Keratinocyte (primary cell): Measurements from ENCODE around the gene DOCK1.

ENCODE experiments used
- CTCF ChIP-seq, 3 experiments: IDR thresholded peaks in 1 of 3; conservative IDR thresholded peaks in 1 of 3; optimal IDR thresholded peaks in 1 of 3; 2 replicates in 2 of 3; 3 replicates in 1 of 3; pipeline versions ENCODE3 to v1.5.1; 2011; ENCODE audit warnings: low read length in 3 of 3, mild to moderate bottlenecking in 3 of 3, moderate library complexity in 2 of 3, control low read depth in 1 of 3, inconsistent platforms in 1 of 3; ENCODE audit not compliant: insufficient read depth in 2 of 3; ENCODE audit errors: extremely low read depth in 1 of 3
- EZH2 ChIP-seq: IDR thresholded peaks from one replicate; pipeline ENCODE4 v1.6.1; 2012; ENCODE audit warnings: inconsistent platforms, mild to moderate bottlenecking, low read length, moderate library complexity

GRCh38 chr10:126975221-126975620 lies 70.0 kb downstream of the DOCK1 start:
- TF ChIP-seq EZH2 (no peak), CTCF (optimal IDR thresholded peaks at IDR 0.05 in 1 of 3, IDR thresholded peaks at IDR 0.05 in 1 of 3, conservative IDR thresholded peaks at IDR 0.05 in 1 of 3; ENCODE audit: extremely low read depth in 1 of 3, insufficient read depth in 2 of 3, low read length in 3 of 3) (no peak)
